B cell (primary cell): Measurements from ENCODE around the gene LAMC3.

Experiments used
- CTCF ChIP-seq: fragments of 200-600 bp; IDR thresholded peaks from one replicate; pipeline ENCODE4 v1.8.0; 2022; ENCODE audit warnings: antibody characterized with exemption, mild to moderate bottlenecking
- EZH2 ChIP-seq: IDR thresholded peaks from 2 replicates; pipeline ENCODE4 v1.6.1; 2012; ENCODE audit warnings: borderline replicate concordance, low read depth, mild to moderate bottlenecking, moderate library complexity, low read length; ENCODE audit not compliant: insufficient read depth, poor library complexity, severe bottlenecking

GRCh38 chr9:131053896-131054295 lies 44.9 kb downstream of the LAMC3 start:
- TF ChIP-seq CTCF = no peak
- TF ChIP-seq EZH2 = no peak
